AG09309 (cell line): ENCODE results near the gene LUC7L2.

Experiments
- DNase-seq: peaks from one replicate; pipeline ENCODE4 v3.0.0-alpha.2; 2010; ENCODE audit warnings: low read depth
- H3K4me3 ChIP-seq: 2 replicates; pipeline ENCODE4 v1.5.1; 2011; ENCODE audit warnings: mild to moderate bottlenecking, low read depth, low read length, moderate library complexity; ENCODE audit not compliant: control insufficient read depth
- TF ChIP-seq, protein P1 (sequence below): IDR thresholded peaks from 2 replicates; pipeline ENCODE4 v1.5.1; 2011; ENCODE audit warnings: mild to moderate bottlenecking, low read depth, low read length, inconsistent platforms; ENCODE audit not compliant: insufficient read depth, control insufficient read depth; ENCODE audit errors: missing control alignments

LUC7L2 gene

DNA sequence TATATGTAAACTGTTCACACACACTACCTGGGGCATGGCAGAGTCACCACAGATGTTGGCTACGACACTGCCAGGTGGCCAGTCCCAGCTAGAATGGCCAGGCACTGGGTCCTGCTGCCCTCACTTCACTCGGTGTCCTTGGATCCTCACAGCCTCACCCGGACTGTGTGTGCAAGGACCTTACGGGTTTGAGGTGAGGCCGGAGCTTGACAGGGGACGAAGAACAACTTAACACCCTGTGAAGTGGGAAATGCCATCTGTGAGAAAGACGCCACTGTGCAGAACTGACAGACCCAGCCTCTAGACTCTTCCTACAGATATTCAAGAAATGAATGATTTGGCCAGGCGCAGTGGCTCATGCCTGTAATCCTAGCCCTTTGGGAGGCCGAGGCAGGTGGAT is 77.1 kb downstream of the LUC7L2 start:
- TF ChIP-seq, protein P1, sequence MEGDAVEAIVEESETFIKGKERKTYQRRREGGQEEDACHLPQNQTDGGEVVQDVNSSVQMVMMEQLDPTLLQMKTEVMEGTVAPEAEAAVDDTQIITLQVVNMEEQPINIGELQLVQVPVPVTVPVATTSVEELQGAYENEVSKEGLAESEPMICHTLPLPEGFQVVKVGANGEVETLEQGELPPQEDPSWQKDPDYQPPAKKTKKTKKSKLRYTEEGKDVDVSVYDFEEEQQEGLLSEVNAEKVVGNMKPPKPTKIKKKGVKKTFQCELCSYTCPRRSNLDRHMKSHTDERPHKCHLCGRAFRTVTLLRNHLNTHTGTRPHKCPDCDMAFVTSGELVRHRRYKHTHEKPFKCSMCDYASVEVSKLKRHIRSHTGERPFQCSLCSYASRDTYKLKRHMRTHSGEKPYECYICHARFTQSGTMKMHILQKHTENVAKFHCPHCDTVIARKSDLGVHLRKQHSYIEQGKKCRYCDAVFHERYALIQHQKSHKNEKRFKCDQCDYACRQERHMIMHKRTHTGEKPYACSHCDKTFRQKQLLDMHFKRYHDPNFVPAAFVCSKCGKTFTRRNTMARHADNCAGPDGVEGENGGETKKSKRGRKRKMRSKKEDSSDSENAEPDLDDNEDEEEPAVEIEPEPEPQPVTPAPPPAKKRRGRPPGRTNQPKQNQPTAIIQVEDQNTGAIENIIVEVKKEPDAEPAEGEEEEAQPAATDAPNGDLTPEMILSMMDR = no peak
- no peak overlapping the region for H3K4me3 ChIP-seq
- no peak for DNase-seq

- TF ChIP-seq, protein P1 = no peak
- DNase-seq = no peak
- H3K4me3 ChIP-seq = no peak overlapping the region
Measured at GRCh38 chr7:139439375-139439774, 79.7 kb downstream of the LUC7L2 start.

- TF ChIP-seq, protein P1 = no peak
- no peak for DNase-seq
- H3K4me3 ChIP-seq = no peak overlapping the region
Measured at GRCh38 chr7:139441961-139442360, 82.3 kb downstream of the LUC7L2 start.

DNA sequence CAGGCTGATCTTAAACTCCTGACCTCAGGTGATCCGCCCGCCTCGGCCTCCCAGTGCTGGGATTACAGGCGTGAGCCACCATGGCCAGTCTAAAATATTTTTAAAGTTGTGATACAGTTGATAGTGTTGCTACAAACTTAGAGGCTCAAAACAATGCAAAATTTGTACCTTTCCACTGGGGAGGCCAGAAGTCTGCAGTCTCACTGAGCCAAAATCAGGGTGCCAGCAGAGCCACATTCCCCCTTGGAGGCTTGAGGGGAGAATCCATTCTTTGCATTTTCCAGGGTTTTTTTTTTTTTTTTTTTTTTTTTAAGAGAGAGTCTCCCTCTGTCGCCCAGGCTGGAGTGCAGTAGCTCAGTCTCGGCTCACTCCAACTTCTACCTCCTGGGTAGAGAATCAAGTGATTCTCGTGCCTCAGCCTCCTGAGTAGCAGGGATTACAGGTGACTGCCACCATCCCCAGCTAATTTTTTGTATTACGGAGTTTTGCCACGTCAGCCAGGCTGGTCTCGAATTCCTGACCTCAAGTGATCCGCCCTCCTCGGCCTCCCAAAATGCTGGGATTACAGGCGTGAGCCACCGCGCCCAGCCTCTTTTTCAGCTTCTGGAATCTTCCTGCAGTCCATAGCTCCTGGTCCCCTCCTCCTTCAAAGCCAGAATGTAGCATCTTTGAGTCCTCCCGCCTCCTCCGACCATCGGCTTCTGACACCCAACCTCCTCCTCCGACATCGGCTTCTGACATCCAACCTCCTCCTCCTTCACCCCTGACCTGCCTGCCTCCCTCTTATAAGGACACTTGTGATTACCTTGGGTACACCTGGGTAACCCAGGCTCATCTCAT is 86.6 kb downstream of the LUC7L2 start:
- H3K4me3 ChIP-seq = no peak overlapping the region
- no peak for DNase-seq
- TF ChIP-seq, protein P1 = no peak

DNA sequence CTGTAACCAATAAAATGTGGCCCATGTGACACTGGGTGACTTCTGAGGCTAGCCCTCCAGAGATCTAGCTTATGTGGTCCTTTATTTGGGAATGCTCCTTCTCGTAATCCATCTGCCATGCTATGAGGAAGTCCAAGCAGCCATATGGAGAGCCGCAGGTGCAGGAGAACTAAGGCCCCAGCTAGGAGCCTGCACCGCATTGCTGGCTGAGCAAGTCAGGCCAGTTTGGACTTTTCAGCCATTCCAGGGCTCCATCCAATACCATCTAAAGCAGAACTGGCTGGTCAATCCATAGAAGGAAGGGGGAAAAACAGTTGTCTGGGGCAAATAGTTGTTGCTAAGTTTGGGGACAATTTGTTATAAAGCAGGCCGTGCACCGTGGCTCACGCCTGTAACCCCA is 91.2 kb downstream of the LUC7L2 start:
- TF ChIP-seq, protein P1 = no peak
- no peak overlapping the region for H3K4me3 ChIP-seq
- no peak for DNase-seq

DNA sequence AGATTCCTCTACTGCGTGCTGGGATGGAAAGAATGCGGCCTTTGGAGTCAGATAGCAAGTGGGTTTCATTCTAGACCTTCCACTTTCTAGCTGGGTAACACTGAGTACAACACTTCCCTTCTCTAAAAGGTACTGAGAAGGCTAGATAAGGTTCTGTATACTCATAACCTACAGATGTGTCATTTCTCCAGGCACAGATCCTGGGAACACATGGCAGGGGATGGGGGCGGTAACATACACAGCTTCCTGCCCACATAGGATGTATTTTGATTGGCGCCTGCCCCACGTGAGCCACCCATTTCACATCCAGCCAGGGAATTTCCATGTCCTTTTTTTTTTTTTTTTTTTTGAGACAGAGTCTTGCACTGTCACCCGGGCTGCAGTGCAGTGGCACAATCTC is 91.9 kb downstream of the LUC7L2 start:
- H3K4me3 ChIP-seq = no peak overlapping the region
- TF ChIP-seq, protein P1 = no peak
- no peak for DNase-seq
